SK-N-SH (cell line): ENCODE measurements around the gene IFNGR1.

ENCODE experiments used
- EP300 ChIP-seq, 2 experiments: IDR thresholded peaks; 2 replicates each; pipeline versions ENCODE4 v1.4.0 to v1.6.1; 2012; ENCODE audit warnings: borderline replicate concordance in 1 of 2, low read depth in 1 of 2, low read length in 1 of 2
- GABPA ChIP-seq: IDR thresholded peaks from 2 replicates; pipeline ENCODE4 v1.4.0; 2012; ENCODE audit warnings: low read depth, mild to moderate bottlenecking
- RCOR1 ChIP-seq: fragments of 150-350 bp; IDR thresholded peaks from 2 replicates; pipeline ENCODE4 v1.6.1; 2017; ENCODE audit warnings: antibody characterized with exemption, low read length
- TF ChIP-seq, protein P1 (sequence below): fragments of 200-600 bp; sonication (generic); IDR thresholded peaks from 2 replicates; pipeline ENCODE4 v1.6.1; 2017; ENCODE audit warnings: antibody characterized with exemption, mild to moderate bottlenecking, moderate library complexity

DNA sequence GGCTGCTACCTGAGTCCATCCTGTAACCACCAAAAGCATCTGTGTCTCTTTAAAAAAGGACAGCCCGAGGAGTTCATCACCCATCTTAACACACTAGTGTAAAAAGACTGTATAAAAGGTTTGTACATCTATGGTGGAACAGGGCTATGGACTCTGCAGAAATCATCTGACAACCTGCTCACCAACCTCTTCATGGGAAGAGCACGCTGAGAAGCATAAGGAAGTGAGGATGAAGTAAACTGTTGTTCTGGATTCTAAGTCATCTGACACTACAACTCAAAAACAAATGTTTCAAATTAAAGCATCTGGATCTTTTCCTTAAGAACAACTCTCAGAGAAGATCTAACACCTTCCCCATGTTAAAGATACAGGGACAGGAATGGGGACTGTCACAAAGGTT, 5.4 kb downstream of the IFNGR1 start:
- TF ChIP-seq, protein P1, sequence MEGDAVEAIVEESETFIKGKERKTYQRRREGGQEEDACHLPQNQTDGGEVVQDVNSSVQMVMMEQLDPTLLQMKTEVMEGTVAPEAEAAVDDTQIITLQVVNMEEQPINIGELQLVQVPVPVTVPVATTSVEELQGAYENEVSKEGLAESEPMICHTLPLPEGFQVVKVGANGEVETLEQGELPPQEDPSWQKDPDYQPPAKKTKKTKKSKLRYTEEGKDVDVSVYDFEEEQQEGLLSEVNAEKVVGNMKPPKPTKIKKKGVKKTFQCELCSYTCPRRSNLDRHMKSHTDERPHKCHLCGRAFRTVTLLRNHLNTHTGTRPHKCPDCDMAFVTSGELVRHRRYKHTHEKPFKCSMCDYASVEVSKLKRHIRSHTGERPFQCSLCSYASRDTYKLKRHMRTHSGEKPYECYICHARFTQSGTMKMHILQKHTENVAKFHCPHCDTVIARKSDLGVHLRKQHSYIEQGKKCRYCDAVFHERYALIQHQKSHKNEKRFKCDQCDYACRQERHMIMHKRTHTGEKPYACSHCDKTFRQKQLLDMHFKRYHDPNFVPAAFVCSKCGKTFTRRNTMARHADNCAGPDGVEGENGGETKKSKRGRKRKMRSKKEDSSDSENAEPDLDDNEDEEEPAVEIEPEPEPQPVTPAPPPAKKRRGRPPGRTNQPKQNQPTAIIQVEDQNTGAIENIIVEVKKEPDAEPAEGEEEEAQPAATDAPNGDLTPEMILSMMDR: no peak
- no peak for TF ChIP-seq GABPA
- TF ChIP-seq RCOR1: no peak
- TF ChIP-seq EP300 (IDR thresholded peaks at IDR 0.05; ENCODE audit: borderline replicate concordance in 1 of 2, low read depth in 1 of 2, low read length in 1 of 2): no peak
